ENCODE data around the gene IL12RB1. TPM values are rescaled to one million over a fixed set of nuclear protein-coding genes. Genes with fewer than 3 reads are reported as not detected.

IL12RB1 gene
- total RNA-seq, 1 experiment from 2014 or later: not detected

GRCh38 chr19:18119013-18119716 is 32.4 kb upstream of the IL12RB1 start:
- RAD21 ChIA-PET (ENCODE audit: low non-redundant PET in 1 of 2, low total read pairs in 2 of 2, uncharacterized antibody in 2 of 2, unreplicated experiment in 2 of 2): no interaction called here
- Histone ChIP-seq H3K4me3 (replicated peaks in 1 of 2; ENCODE audit: low read depth in 1 of 2, low read length in 2 of 2) (peak overlapping the region in 1 of 2 experiments; percentile 84; a peak in 2 of 4 replicates), H3K79me2 (ENCODE audit: insufficient read depth, low read length) (peaks cover 11% of the 10 kb centered on the region; the same call in 1 of the 2 replicates), H3K9me3 (ENCODE audit: control insufficient read depth in 1 of 2, insufficient read depth in 1 of 2, low read depth in 1 of 2, low read length in 2 of 2) (no peaks in the 10 kb centered on the region), H3K27ac (ENCODE audit: low read depth, low read length) (no peak overlapping the region), H4K20me1 (ENCODE audit: insufficient read depth) (no peaks in the 10 kb centered on the region), H2AFZ (ENCODE audit: low read depth, low read length, poor library complexity, severe bottlenecking) (no peak overlapping the region), H3K27me3 (ENCODE audit: insufficient read depth, low read length) (no peaks in the 10 kb centered on the region), H3K36me3 (ENCODE audit: control insufficient read depth in 1 of 2, insufficient read depth in 2 of 2, low read length in 2 of 2) (peaks cover 0 to 7% of the 10 kb centered on the region in 2 experiments; a peak in 1 of 4 replicates), H3K9ac (ENCODE audit: low read length) (peak overlapping the region; percentile 83), H3K9me2 (ENCODE audit: insufficient read depth) (no peaks in the 10 kb centered on the region), H3K4me1 (ENCODE audit: control insufficient read depth in 1 of 2, insufficient read depth in 2 of 2, low read length in 2 of 2) (peaks cover 7 to 20% of the 10 kb centered on the region in 2 experiments), H3K4me2 (ENCODE audit: low read length) (peak overlapping the region; percentile 91)
- POLR2A ChIA-PET: interaction anchor here (1.7 kb wide), 1 partner anchor 163 kb away, joined by 5 read pairs; the partner anchor contains the start of gene JUND
- CTCF ChIA-PET: no interaction called here
- intact Hi-C loops (cut with micrococcal nuclease): no loop called here
- ATAC-seq: no peak
- DNase-seq (ENCODE audit: low read depth, low spot score): no peak
- TF ChIP-seq SIN3A (IDR thresholded peaks at IDR 0.05; ENCODE audit: low read depth) (no peak), POLR2AphosphoS5 (IDR thresholded peaks at IDR 0.05; ENCODE audit: low read depth, low read length) (no peak), JUND (IDR thresholded peaks at IDR 0.05) (no peak), CEBPB (IDR thresholded peaks at IDR 0.05; ENCODE audit: low read depth) (no peak), CBX3 (IDR thresholded peaks at IDR 0.05; ENCODE audit: low read depth) (no peak), EZH2 (IDR thresholded peaks at IDR 0.05) (no peak), REST (IDR thresholded peaks at IDR 0.05; ENCODE audit: low read depth) (no peak), ELF1 (IDR thresholded peaks at IDR 0.05; ENCODE audit: borderline replicate concordance, low read depth) (no peak), EGR1 (IDR thresholded peaks at IDR 0.05; ENCODE audit: low read depth) (no peak)
- no TSS peak for BruUV-seq (replicated peaks)

Data from HCT116 (cell line).